Vagina (tissue), 2 donors: ENCODE results near the gene EFNA1.

Experiments used
- POLR2A ChIP-seq, 2 donors: fragments of 450-650 bp; IDR thresholded peaks; one replicate each; pipeline ENCODE4 v1.6.1; 2017; ENCODE audit warnings: antibody characterized with exemption in 2 of 2, mild to moderate bottlenecking in 2 of 2, moderate library complexity in 2 of 2
- TF ChIP-seq, protein P1 (sequence below), 3 experiments: fragments of 450-650 bp in 2 of 3; fragments of 200-600 bp in 1 of 3; sonication (generic) in 1 of 3; IDR thresholded peaks; one replicate each; pipeline ENCODE4 v1.5.1; 2017 to 2019; ENCODE audit warnings: antibody characterized with exemption in 3 of 3, mild to moderate bottlenecking in 2 of 3, moderate library complexity in 2 of 3

DNA sequence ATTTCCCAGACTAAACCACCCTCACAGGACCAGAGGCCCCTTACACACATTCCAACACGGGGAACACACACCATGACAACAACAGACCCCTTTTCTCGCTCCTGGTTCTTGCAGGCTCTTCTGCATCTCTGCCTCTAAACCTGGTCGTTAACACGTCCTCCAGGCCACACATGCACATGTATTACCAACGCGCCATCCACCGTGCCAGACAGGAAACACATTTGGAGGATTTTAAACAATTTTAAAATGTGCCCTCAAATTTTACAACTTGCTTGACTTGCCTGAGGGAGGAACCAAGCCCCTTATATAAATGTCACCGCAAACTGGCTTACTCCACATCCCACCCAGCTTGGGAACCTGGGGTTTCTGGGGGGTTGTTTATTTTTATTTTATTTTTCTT, 16.9 kb upstream of the EFNA1 start:
- TF ChIP-seq, protein P1, sequence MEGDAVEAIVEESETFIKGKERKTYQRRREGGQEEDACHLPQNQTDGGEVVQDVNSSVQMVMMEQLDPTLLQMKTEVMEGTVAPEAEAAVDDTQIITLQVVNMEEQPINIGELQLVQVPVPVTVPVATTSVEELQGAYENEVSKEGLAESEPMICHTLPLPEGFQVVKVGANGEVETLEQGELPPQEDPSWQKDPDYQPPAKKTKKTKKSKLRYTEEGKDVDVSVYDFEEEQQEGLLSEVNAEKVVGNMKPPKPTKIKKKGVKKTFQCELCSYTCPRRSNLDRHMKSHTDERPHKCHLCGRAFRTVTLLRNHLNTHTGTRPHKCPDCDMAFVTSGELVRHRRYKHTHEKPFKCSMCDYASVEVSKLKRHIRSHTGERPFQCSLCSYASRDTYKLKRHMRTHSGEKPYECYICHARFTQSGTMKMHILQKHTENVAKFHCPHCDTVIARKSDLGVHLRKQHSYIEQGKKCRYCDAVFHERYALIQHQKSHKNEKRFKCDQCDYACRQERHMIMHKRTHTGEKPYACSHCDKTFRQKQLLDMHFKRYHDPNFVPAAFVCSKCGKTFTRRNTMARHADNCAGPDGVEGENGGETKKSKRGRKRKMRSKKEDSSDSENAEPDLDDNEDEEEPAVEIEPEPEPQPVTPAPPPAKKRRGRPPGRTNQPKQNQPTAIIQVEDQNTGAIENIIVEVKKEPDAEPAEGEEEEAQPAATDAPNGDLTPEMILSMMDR (IDR thresholded peaks at IDR 0.05), result no peak
- TF ChIP-seq POLR2A (IDR thresholded peaks at IDR 0.05), result no peak
